ENCODE measurements around the gene SLC7A8. TPM values are rescaled to one million over a fixed set of nuclear protein-coding genes. Genes with fewer than 3 reads are reported as not detected.

The SLC7A8 gene
- total and polyA plus RNA-seq, 11 donors = 7.3 to 34.1 (median 14.2) TPM

DNA sequence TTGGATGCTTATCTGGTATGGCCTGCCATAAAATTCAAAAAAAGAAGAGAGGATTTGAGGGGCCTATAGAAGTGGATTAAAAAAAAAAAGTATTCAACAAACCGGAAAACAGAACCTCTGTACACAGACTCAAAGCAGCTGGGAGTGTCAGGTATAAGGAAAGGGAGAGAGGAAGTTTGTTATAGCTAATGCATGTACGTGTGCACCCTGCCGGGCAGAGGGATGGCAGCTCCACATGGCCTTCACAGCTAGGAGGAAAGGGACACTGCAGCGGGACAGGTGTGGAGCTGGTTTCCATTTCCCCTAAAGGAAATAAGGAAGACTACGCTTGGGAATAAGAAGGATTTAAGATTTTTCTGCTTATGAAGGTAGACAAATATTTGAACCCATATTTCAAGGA lies 21.5 kb downstream of the SLC7A8 start:
- TF ChIP-seq CTCF (IDR thresholded peaks at IDR 0.05) (no peak), POLR2A (IDR thresholded peaks at IDR 0.05) (no peak)
- intact Hi-C loops (cut with DNase I) = no loop called here
- peaks cover 0 to 54% (median 9%) of the 10 kb centered on the region in 12 donors for H3K4me1 ChIP-seq
- no peaks in the 10 kb centered on the region for H3K36me3 ChIP-seq
- peak overlapping the region in 1 of 12 donors; percentile 86 for H3K27ac ChIP-seq
- DNase-seq = no peak
- no peak for ATAC-seq
- 66 to 84% (median 76%) methylated on average over 5 of the region's 5 CpGs for WGBS, 4 donors
- no peaks in the 10 kb centered on the region for H3K9me3 ChIP-seq
- no peaks in the 10 kb centered on the region for H3K27me3 ChIP-seq
- no peak overlapping the region for H3K4me3 ChIP-seq

GRCh38 chr14:23160924-23161522 lies 22.4 kb downstream of the SLC7A8 start:
- H3K4me1 ChIP-seq = peaks cover 0 to 50% (median 9%) of the 10 kb centered on the region in 12 donors
- H3K27ac ChIP-seq = peak overlapping the region in 5 of 12 donors; percentile 9 to 86 (median 30)
- no peaks in the 10 kb centered on the region for H3K9me3 ChIP-seq
- H3K4me3 ChIP-seq = peak overlapping the region in 1 of 12 donors; percentile 5
- no peak for TF ChIP-seq POLR2A (IDR thresholded peaks at IDR 0.05)
- TF ChIP-seq CTCF (IDR thresholded peaks at IDR 0.05) = no peak
- 37 to 47% (median 44%) methylated on average over 11 of the region's 11 CpGs for WGBS, 4 donors
- H3K27me3 ChIP-seq = no peaks in the 10 kb centered on the region
- H3K36me3 ChIP-seq = no peaks in the 10 kb centered on the region
- ATAC-seq = peak; percentile 29 to 78 (median 68)
- peak in 4 of 5 donors; percentile 28 to 62 (median 45) for DNase-seq
- intact Hi-C loops (cut with DNase I) = no loop called here

- H3K4me1 ChIP-seq = peaks cover 0 to 62% (median 20%) of the 10 kb centered on the region in 12 donors
- DNase-seq (no peak), ATAC-seq (no peak)
- TF ChIP-seq POLR2A (IDR thresholded peaks at IDR 0.05) (no peak), CTCF (IDR thresholded peaks at IDR 0.05) (no peak)
- no peaks in the 10 kb centered on the region for H3K27me3 ChIP-seq
- no peak overlapping the region for H3K4me3 ChIP-seq
- no peaks in the 10 kb centered on the region for H3K9me3 ChIP-seq
- no peaks in the 10 kb centered on the region for H3K36me3 ChIP-seq
- H3K27ac ChIP-seq = peak overlapping the region in 1 of 12 donors; percentile 12
- intact Hi-C loops (cut with DNase I) = loop anchor here in 2 of 10 donors (5.0 kb wide), 1 partner anchor 37 kb away; no protein-coding TSS in a partner anchor
- 57 to 70% (median 61%) methylated on average over 1 of the region's 1 CpG for WGBS, 4 donors
These were observed 23.9 kb downstream of the SLC7A8 start for GRCh38 chr14:23159532-23159931.

- Histone ChIP-seq H3K4me3 (no peak overlapping the region), H3K4me1 (peaks cover 0 to 66% (median 28%) of the 10 kb centered on the region in 12 donors), H3K36me3 (no peaks in the 10 kb centered on the region), H3K27ac (no peak overlapping the region), H3K9me3 (no peaks in the 10 kb centered on the region), H3K27me3 (no peaks in the 10 kb centered on the region)
- intact Hi-C loops (cut with DNase I) = loop anchor here in 2 of 10 donors (5.0 kb wide), 1 partner anchor 36 kb away; no protein-coding TSS in a partner anchor
- TF ChIP-seq POLR2A (IDR thresholded peaks at IDR 0.05) (no peak), CTCF (IDR thresholded peaks at IDR 0.05) (no peak)
- DNase-seq = no peak
- whole genome bisulfite sequencing, 4 donors = 75 to 86% (median 83%) methylated on average over 2 of the region's 2 CpGs
- no peak for ATAC-seq
These were observed 24.7 kb downstream of the SLC7A8 start for GRCh38 chr14:23158779-23159178.

All from heart left ventricle (tissue), 16 donors.